ENCODE data around the gene GATAD2A.

Gene GATAD2A

DNA sequence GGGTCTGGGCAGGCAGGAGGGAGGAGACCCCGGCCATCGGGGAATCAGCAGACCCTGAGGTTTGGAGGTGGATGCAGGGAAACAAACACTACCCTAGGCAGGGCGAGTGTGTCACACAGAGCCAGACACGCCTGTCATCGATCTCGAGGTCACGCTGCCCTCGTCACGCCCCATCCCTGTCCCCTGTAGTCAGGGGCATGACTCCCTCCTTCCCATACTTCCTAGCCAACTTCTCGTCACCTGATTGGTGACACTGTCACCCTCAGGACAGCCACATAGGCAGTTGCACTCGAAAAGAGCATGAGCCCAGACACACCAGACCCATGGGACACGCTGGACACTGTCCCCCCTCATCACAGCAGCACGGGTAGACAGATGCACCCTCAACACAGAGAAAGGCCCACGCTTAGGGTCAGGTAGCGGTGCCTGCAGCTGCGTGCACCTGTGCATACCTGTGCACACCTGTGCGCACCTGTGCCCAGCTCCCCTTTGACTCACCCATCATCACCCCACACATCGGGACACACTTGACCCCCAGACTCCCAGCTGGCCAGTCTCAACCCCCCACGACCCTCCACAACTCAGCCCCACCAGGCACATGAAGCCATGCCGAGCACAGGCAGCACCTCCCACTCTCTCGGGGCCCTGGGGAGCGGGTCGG lies 144.5 kb downstream of the GATAD2A start:
- DNase-seq (ENCODE audit: low read depth, low spot score) = no peak
- H3K27me3 ChIP-seq (ENCODE audit: insufficient read depth, insufficient read length) = no peaks in the 10 kb centered on the region
- no peak overlapping the region for H3K4me3 ChIP-seq (ENCODE audit: insufficient read length, low read depth)
- H3K9me3 ChIP-seq (ENCODE audit: insufficient read depth, low read length) = no peaks in the 10 kb centered on the region
- peaks cover 18% of the 10 kb centered on the region for H3K36me3 ChIP-seq (ENCODE audit: insufficient read depth, insufficient read length, low read length)
- TF ChIP-seq YY1 (IDR thresholded peaks at IDR 0.05; ENCODE audit: insufficient read depth, insufficient read length) = no peak
- peak overlapping the region; percentile 52 for H3K9ac ChIP-seq (ENCODE audit: insufficient read length, low read depth)
- H3K4me1 ChIP-seq (ENCODE audit: insufficient read depth, insufficient read length) = peaks cover 37% of the 10 kb centered on the region

DNA sequence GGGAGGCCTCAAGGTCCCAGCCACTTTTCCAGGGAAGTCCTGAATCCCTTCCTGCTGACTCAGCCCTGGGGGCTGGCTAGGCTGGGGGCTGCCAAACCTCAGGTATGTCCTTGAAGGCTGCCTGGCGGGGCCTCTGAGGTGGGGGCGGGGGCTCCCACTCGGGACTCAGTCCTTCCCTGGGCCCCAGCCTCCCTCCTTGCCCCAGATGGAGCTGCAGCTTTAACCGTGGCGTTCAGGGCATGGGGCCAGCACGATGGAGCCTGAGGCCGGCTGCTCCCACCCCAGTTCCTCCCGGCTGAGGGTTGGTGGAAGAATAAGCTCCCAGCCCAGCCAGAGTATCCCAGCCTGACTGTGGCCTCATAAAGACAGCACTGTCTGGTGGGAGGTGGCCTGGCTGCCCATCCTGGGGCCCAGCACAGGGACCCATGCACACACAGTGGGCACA lies 145.0 kb downstream of the GATAD2A start:
- peaks cover 37% of the 10 kb centered on the region for H3K4me1 ChIP-seq (ENCODE audit: insufficient read depth, insufficient read length)
- H3K9me3 ChIP-seq (ENCODE audit: insufficient read depth, low read length) = no peaks in the 10 kb centered on the region
- H3K9ac ChIP-seq (ENCODE audit: insufficient read length, low read depth) = peak overlapping the region; percentile 52
- DNase-seq (ENCODE audit: low read depth, low spot score) = no peak
- TF ChIP-seq SUZ12 (IDR thresholded peaks at IDR 0.05; ENCODE audit: extremely low read depth, insufficient read depth, insufficient read length) = no peak
- TF ChIP-seq ZNF274 (IDR thresholded peaks at IDR 0.05; ENCODE audit: low read depth, low read length) = no peak
- no peak for TF ChIP-seq YY1 (IDR thresholded peaks at IDR 0.05; ENCODE audit: insufficient read depth, insufficient read length)
- no peaks in the 10 kb centered on the region for H3K27me3 ChIP-seq (ENCODE audit: insufficient read depth, insufficient read length)
- no peak overlapping the region for H3K4me3 ChIP-seq (ENCODE audit: insufficient read length, low read depth)
- peaks cover 13% of the 10 kb centered on the region for H3K36me3 ChIP-seq (ENCODE audit: insufficient read depth, insufficient read length, low read length)

DNA sequence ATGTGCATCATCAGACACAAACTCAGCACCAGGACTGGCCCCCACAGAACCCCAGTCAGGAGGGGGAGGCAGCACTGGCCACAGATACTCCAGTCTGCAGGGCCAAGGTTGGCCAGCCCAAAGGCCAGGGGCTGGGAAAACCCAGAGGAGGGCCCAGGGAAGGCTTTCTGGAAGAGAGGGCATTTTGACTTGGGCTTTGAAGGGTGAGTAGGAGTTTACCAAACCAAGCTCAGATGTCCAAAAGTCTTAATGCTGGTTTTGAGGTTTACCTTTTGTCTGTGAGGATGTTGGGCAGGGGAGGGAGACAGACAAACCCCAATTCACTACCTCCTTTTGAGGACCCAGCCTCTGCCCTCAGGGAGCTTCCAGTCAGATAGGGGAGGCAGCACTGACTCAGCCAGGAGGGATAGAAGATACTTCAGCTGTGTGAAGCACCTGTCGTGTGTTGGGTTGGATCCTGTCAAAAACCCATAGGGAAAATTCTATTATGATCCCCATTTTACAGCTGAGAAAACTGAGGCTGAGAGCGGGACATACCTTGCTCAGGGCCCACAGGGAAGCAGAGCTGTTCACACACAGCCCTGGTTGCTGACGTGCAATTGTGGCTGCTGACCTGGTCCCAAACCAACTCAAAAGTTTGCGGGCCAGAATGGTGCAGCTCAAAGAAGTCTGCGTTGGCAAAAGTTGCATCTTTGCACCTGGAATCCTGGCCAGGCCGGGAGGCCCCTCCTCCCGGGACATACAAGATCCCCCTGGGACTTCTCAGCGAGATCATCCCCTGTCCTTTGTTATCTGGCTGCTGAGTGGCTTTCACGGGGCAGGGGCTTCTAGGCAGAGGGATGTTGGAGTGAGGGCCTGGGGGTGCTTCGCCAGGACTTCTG lies 145.7 kb downstream of the GATAD2A start:
- peaks cover 37% of the 10 kb centered on the region for H3K4me1 ChIP-seq (ENCODE audit: insufficient read depth, insufficient read length)
- H3K4me3 ChIP-seq (ENCODE audit: insufficient read length, low read depth) = no peak overlapping the region
- H3K36me3 ChIP-seq (ENCODE audit: insufficient read depth, insufficient read length, low read length) = peaks cover 7% of the 10 kb centered on the region
- DNase-seq (ENCODE audit: low read depth, low spot score) = no peak
- no peak for TF ChIP-seq ZNF274 (IDR thresholded peaks at IDR 0.05; ENCODE audit: low read depth, low read length)
- no peak for TF ChIP-seq YY1 (IDR thresholded peaks at IDR 0.05; ENCODE audit: insufficient read depth, insufficient read length)
- no peak for TF ChIP-seq SUZ12 (IDR thresholded peaks at IDR 0.05; ENCODE audit: extremely low read depth, insufficient read depth, insufficient read length)
- no peaks in the 10 kb centered on the region for H3K27me3 ChIP-seq (ENCODE audit: insufficient read depth, insufficient read length)
- no peaks in the 10 kb centered on the region for H3K9me3 ChIP-seq (ENCODE audit: insufficient read depth, low read length)
- no peak overlapping the region for H3K9ac ChIP-seq (ENCODE audit: insufficient read length, low read depth)

DNA sequence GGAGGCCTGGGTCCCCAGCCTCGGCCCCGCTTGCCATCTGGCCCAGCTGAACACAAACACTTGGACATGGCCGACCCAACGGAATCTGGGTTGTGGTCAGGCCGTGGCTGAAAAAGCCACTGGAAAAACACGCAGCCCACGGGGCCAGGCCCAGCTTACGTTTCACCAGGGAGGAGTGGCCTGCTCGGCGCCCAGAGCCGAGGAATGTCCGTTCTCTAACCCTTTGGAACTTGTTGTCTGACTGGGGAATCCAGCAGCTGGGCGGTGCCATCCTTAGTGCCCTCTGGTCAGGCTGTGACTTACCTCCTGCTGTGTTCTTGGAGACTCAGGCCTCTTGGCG lies 146.3 kb downstream of the GATAD2A start:
- H3K36me3 ChIP-seq (ENCODE audit: insufficient read depth, insufficient read length, low read length) = peaks cover 3% of the 10 kb centered on the region
- no peaks in the 10 kb centered on the region for H3K27me3 ChIP-seq (ENCODE audit: insufficient read depth, insufficient read length)
- TF ChIP-seq ZNF274 (IDR thresholded peaks at IDR 0.05; ENCODE audit: low read depth, low read length) = no peak
- no peak for TF ChIP-seq YY1 (IDR thresholded peaks at IDR 0.05; ENCODE audit: insufficient read depth, insufficient read length)
- no peak for TF ChIP-seq SUZ12 (IDR thresholded peaks at IDR 0.05; ENCODE audit: extremely low read depth, insufficient read depth, insufficient read length)
- H3K9ac ChIP-seq (ENCODE audit: insufficient read length, low read depth) = no peak overlapping the region
- no peaks in the 10 kb centered on the region for H3K9me3 ChIP-seq (ENCODE audit: insufficient read depth, low read length)
- no peak for DNase-seq (ENCODE audit: low read depth, low spot score)
- H3K4me3 ChIP-seq (ENCODE audit: insufficient read length, low read depth) = no peak overlapping the region
- H3K4me1 ChIP-seq (ENCODE audit: insufficient read depth, insufficient read length) = peaks cover 33% of the 10 kb centered on the region

- Histone ChIP-seq H3K27me3 (ENCODE audit: insufficient read depth, insufficient read length) (no peaks in the 10 kb centered on the region), H3K36me3 (ENCODE audit: insufficient read depth, insufficient read length, low read length) (no peaks in the 10 kb centered on the region), H3K9me3 (ENCODE audit: insufficient read depth, low read length) (no peaks in the 10 kb centered on the region), H3K9ac (ENCODE audit: insufficient read length, low read depth) (no peak overlapping the region), H3K4me3 (ENCODE audit: insufficient read length, low read depth) (no peak overlapping the region), H3K4me1 (ENCODE audit: insufficient read depth, insufficient read length) (peaks cover 26% of the 10 kb centered on the region)
- TF ChIP-seq ZNF274 (IDR thresholded peaks at IDR 0.05; ENCODE audit: low read depth, low read length) (no peak), SUZ12 (IDR thresholded peaks at IDR 0.05; ENCODE audit: extremely low read depth, insufficient read depth, insufficient read length) (no peak), YY1 (IDR thresholded peaks at IDR 0.05; ENCODE audit: insufficient read depth, insufficient read length) (no peak)
- DNase-seq (ENCODE audit: low read depth, low spot score) = no peak
Measured at GRCh38 chr19:19552798-19553197, 147.3 kb downstream of the GATAD2A start.

GRCh38 chr19:19553670-19554069 lies 148.2 kb downstream of the GATAD2A start:
- Histone ChIP-seq H3K4me1 (ENCODE audit: insufficient read depth, insufficient read length) (peaks cover 22% of the 10 kb centered on the region), H3K9me3 (ENCODE audit: insufficient read depth, low read length) (no peaks in the 10 kb centered on the region), H3K9ac (ENCODE audit: insufficient read length, low read depth) (no peak overlapping the region), H3K4me3 (ENCODE audit: insufficient read length, low read depth) (no peak overlapping the region), H3K36me3 (ENCODE audit: insufficient read depth, insufficient read length, low read length) (peaks cover 1% of the 10 kb centered on the region), H3K27me3 (ENCODE audit: insufficient read depth, insufficient read length) (no peaks in the 10 kb centered on the region)
- DNase-seq (ENCODE audit: low read depth, low spot score) = no peak
- TF ChIP-seq YY1 (IDR thresholded peaks at IDR 0.05; ENCODE audit: insufficient read depth, insufficient read length) (no peak), SUZ12 (IDR thresholded peaks at IDR 0.05; ENCODE audit: extremely low read depth, insufficient read depth, insufficient read length) (no peak), ZNF274 (IDR thresholded peaks at IDR 0.05; ENCODE audit: low read depth, low read length) (no peak)

Measured in NT2/D1 (cell line).